WTC11 (cell line): ENCODE data around the gene UBALD1. TPM values are rescaled to one million over a fixed set of nuclear protein-coding genes. Genes with fewer than 3 reads are reported as not detected.

ENCODE experiments used
- ATF6 ChIP-seq: sonication (generic); formaldehyde crosslinking; IDR thresholded peaks from 2 replicates; pipeline ENCODE4 v1.8.1; 2023; ENCODE audit warnings: mild to moderate bottlenecking, missing genetic modification reagents
- EMX1 ChIP-seq: fragments of 250-450 bp; sonication (Bioruptor Pico); IDR thresholded peaks from 2 replicates; pipeline ENCODE4 v1.8.0; 2021; ENCODE audit warnings: mild to moderate bottlenecking
- FOXJ3 ChIP-seq: sonication (generic); formaldehyde crosslinking; IDR thresholded peaks from 2 replicates; pipeline ENCODE4 v1.9.0; 2021; ENCODE audit warnings: missing genetic modification reagents, mild to moderate bottlenecking, borderline replicate concordance
- FOXK1 ChIP-seq: sonication (generic); formaldehyde crosslinking; IDR thresholded peaks from 2 replicates; pipeline ENCODE4 v1.8.0; 2022; ENCODE audit warnings: mild to moderate bottlenecking, moderate library complexity, missing genetic modification reagents
- FOXP4 ChIP-seq: sonication (generic); formaldehyde crosslinking; IDR thresholded peaks from 2 replicates; pipeline ENCODE4 v1.8.0; 2022; ENCODE audit warnings: mild to moderate bottlenecking, missing genetic modification reagents
- GRHL2 ChIP-seq: fragments of 250-450 bp; sonication (Bioruptor Pico); IDR thresholded peaks from 2 replicates; pipeline ENCODE4 v1.8.0; 2022; ENCODE audit warnings: mild to moderate bottlenecking, moderate library complexity; ENCODE audit not compliant: insufficient replicate concordance, severe bottlenecking
- IRF1 ChIP-seq: sonication (generic); formaldehyde crosslinking; IDR thresholded peaks from 2 replicates; pipeline ENCODE4 v1.8.0; 2023; ENCODE audit warnings: missing genetic modification reagents
- MAX ChIP-seq: sonication (generic); formaldehyde crosslinking; IDR thresholded peaks from 2 replicates; pipeline ENCODE4 v1.8.0; 2022; ENCODE audit warnings: mild to moderate bottlenecking, missing genetic modification reagents
- NFE2L1 ChIP-seq: sonication (generic); formaldehyde crosslinking; IDR thresholded peaks from 2 replicates; pipeline ENCODE4 v1.8.1; 2023; ENCODE audit warnings: missing genetic modification reagents
- NFYB ChIP-seq: sonication (generic); formaldehyde crosslinking; conservative IDR thresholded peaks from 2 replicates; pipeline ENCODE4 v1.8.0; 2022; ENCODE audit warnings: low read depth, missing genetic modification reagents
- NR1H2 ChIP-seq: sonication (generic); formaldehyde crosslinking; IDR thresholded peaks from 2 replicates; pipeline ENCODE4 v1.9.0; 2021; ENCODE audit warnings: mild to moderate bottlenecking, moderate library complexity, missing genetic modification reagents
- SMAD3 ChIP-seq: sonication (generic); formaldehyde crosslinking; IDR thresholded peaks from 2 replicates; pipeline ENCODE4 v1.8.0; 2022; ENCODE audit warnings: missing genetic modification reagents, mild to moderate bottlenecking, borderline replicate concordance
- SP1 ChIP-seq: sonication (generic); formaldehyde crosslinking; conservative IDR thresholded peaks from 2 replicates; pipeline ENCODE4 v1.8.1; 2022; ENCODE audit warnings: missing genetic modification reagents
- TCF7 ChIP-seq: sonication (generic); formaldehyde crosslinking; IDR thresholded peaks from 2 replicates; pipeline ENCODE4 v1.8.0; 2022; ENCODE audit warnings: mild to moderate bottlenecking, low read depth, missing genetic modification reagents, moderate library complexity
- TEAD4 ChIP-seq: sonication (generic); formaldehyde crosslinking; IDR thresholded peaks from 2 replicates; pipeline ENCODE4 v1.8.0; 2022; ENCODE audit warnings: mild to moderate bottlenecking, missing genetic modification reagents
- ZNF121 ChIP-seq: sonication (generic); formaldehyde crosslinking; IDR thresholded peaks from 2 replicates; pipeline ENCODE4 v1.8.0; 2023; ENCODE audit warnings: missing genetic modification reagents
- ZNF138 ChIP-seq: sonication (generic); formaldehyde crosslinking; conservative IDR thresholded peaks from 2 replicates; pipeline ENCODE4 v1.8.1; 2022; ENCODE audit warnings: mild to moderate bottlenecking, moderate library complexity, missing genetic modification reagents
- ZNF232 ChIP-seq: sonication (generic); formaldehyde crosslinking; IDR thresholded peaks from 2 replicates; pipeline ENCODE4 v1.8.0; 2022; ENCODE audit warnings: mild to moderate bottlenecking, missing genetic modification reagents
- ZNF263 ChIP-seq: sonication (generic); formaldehyde crosslinking; IDR thresholded peaks from 2 replicates; pipeline ENCODE4 v1.8.1; 2022; ENCODE audit warnings: low read depth, mild to moderate bottlenecking, moderate library complexity, missing genetic modification reagents
- ZNF671 ChIP-seq: fragments of 250-450 bp; sonication (Bioruptor Pico); IDR thresholded peaks from 2 replicates; pipeline ENCODE4 v1.8.0; 2021; ENCODE audit warnings: mild to moderate bottlenecking
- total RNA-seq: library from RNA; stranded (reverse); gene quantifications from 3 replicates; pipeline ENCODE4 v1.2.3, GENCODE V29; 2021
- TF ChIP-seq, protein P1 (sequence below): sonication (generic); formaldehyde crosslinking; IDR thresholded peaks from 2 replicates; pipeline ENCODE4 v1.8.1; 2022; ENCODE audit warnings: mild to moderate bottlenecking, missing genetic modification reagents, moderate library complexity, borderline replicate concordance
- TF ChIP-seq, protein P2 (sequence below): sonication (generic); formaldehyde crosslinking; IDR thresholded peaks from 2 replicates; pipeline ENCODE4 v1.8.0; 2022; ENCODE audit warnings: mild to moderate bottlenecking, missing genetic modification reagents
- TF ChIP-seq, protein P3 (sequence below): sonication (generic); formaldehyde crosslinking; conservative IDR thresholded peaks from 2 replicates; pipeline ENCODE4 v1.8.1; 2023; ENCODE audit warnings: mild to moderate bottlenecking, low read depth, missing genetic modification reagents, moderate library complexity
- TF ChIP-seq, protein P4 (sequence below): fragments of 250-450 bp; sonication (Bioruptor Pico); IDR thresholded peaks from 2 replicates; pipeline ENCODE4 v1.9.0; 2021; ENCODE audit warnings: moderate library complexity, mild to moderate bottlenecking, inconsistent platforms, borderline replicate concordance
- TF ChIP-seq, protein P5 (sequence below): sonication (generic); formaldehyde crosslinking; IDR thresholded peaks from 2 replicates; pipeline ENCODE4 v1.8.0; 2022; ENCODE audit warnings: mild to moderate bottlenecking, missing genetic modification reagents
- TF ChIP-seq, protein P6 (sequence below): sonication (generic); formaldehyde crosslinking; IDR thresholded peaks from 2 replicates; pipeline ENCODE4 v1.8.1; 2022; ENCODE audit warnings: missing genetic modification reagents, borderline replicate concordance

Gene UBALD1
- total RNA-seq, 1 experiment from 2014 or later = 56.8 TPM

- TF ChIP-seq, protein P1, sequence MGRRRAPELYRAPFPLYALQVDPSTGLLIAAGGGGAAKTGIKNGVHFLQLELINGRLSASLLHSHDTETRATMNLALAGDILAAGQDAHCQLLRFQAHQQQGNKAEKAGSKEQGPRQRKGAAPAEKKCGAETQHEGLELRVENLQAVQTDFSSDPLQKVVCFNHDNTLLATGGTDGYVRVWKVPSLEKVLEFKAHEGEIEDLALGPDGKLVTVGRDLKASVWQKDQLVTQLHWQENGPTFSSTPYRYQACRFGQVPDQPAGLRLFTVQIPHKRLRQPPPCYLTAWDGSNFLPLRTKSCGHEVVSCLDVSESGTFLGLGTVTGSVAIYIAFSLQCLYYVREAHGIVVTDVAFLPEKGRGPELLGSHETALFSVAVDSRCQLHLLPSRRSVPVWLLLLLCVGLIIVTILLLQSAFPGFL (CRISPR knock-in tag) = no peak
- TF ChIP-seq, protein P2, sequence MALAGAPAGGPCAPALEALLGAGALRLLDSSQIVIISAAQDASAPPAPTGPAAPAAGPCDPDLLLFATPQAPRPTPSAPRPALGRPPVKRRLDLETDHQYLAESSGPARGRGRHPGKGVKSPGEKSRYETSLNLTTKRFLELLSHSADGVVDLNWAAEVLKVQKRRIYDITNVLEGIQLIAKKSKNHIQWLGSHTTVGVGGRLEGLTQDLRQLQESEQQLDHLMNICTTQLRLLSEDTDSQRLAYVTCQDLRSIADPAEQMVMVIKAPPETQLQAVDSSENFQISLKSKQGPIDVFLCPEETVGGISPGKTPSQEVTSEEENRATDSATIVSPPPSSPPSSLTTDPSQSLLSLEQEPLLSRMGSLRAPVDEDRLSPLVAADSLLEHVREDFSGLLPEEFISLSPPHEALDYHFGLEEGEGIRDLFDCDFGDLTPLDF = no peak
- TF ChIP-seq IRF1 (CRISPR knock-in tag) = no peak
- TF ChIP-seq, protein P3, sequence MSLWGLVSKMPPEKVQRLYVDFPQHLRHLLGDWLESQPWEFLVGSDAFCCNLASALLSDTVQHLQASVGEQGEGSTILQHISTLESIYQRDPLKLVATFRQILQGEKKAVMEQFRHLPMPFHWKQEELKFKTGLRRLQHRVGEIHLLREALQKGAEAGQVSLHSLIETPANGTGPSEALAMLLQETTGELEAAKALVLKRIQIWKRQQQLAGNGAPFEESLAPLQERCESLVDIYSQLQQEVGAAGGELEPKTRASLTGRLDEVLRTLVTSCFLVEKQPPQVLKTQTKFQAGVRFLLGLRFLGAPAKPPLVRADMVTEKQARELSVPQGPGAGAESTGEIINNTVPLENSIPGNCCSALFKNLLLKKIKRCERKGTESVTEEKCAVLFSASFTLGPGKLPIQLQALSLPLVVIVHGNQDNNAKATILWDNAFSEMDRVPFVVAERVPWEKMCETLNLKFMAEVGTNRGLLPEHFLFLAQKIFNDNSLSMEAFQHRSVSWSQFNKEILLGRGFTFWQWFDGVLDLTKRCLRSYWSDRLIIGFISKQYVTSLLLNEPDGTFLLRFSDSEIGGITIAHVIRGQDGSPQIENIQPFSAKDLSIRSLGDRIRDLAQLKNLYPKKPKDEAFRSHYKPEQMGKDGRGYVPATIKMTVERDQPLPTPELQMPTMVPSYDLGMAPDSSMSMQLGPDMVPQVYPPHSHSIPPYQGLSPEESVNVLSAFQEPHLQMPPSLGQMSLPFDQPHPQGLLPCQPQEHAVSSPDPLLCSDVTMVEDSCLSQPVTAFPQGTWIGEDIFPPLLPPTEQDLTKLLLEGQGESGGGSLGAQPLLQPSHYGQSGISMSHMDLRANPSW (CRISPR knock-in tag) = no peak
- no peak for TF ChIP-seq NR1H2
- TF ChIP-seq ZNF232 (CRISPR knock-in tag) = no peak
- TF ChIP-seq, protein P4, sequence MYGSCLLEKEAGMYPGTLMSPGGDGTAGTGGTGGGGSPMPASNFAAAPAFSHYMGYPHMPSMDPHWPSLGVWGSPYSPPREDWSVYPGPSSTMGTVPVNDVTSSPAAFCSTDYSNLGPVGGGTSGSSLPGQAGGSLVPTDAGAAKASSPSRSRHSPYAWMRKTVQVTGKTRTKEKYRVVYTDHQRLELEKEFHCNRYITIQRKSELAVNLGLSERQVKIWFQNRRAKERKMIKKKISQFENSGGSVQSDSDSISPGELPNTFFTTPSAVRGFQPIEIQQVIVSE (CRISPR knock-in tag) = no peak
- peak; percentile 91 for TF ChIP-seq SP1 (CRISPR knock-in tag)
- TF ChIP-seq NFE2L1 (CRISPR knock-in tag) = peak; percentile 55; the same call in 1 of the 2 replicates
- no peak for TF ChIP-seq ZNF263 (CRISPR knock-in tag)
- TF ChIP-seq ZNF671 (CRISPR knock-in tag) = no peak
- no peak for TF ChIP-seq EMX1 (CRISPR knock-in tag)
- no peak for TF ChIP-seq SMAD3
- no peak for TF ChIP-seq ZNF121
- no peak for TF ChIP-seq ZNF138 (CRISPR knock-in tag)
- TF ChIP-seq TEAD4 = no peak
- TF ChIP-seq FOXP4 (CRISPR knock-in tag) = no peak
- no peak for TF ChIP-seq ATF6
- no peak for TF ChIP-seq TCF7
- no peak for TF ChIP-seq GRHL2 (CRISPR knock-in tag)
- TF ChIP-seq, protein P5, sequence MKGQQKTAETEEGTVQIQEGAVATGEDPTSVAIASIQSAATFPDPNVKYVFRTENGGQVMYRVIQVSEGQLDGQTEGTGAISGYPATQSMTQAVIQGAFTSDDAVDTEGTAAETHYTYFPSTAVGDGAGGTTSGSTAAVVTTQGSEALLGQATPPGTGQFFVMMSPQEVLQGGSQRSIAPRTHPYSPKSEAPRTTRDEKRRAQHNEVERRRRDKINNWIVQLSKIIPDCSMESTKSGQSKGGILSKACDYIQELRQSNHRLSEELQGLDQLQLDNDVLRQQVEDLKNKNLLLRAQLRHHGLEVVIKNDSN = no peak
- peak; percentile 97 for TF ChIP-seq FOXK1 (CRISPR knock-in tag)
- peak; percentile 67 for TF ChIP-seq MAX (CRISPR knock-in tag)
- peak; percentile 97 for TF ChIP-seq NFYB (CRISPR knock-in tag)
- TF ChIP-seq, protein P6, sequence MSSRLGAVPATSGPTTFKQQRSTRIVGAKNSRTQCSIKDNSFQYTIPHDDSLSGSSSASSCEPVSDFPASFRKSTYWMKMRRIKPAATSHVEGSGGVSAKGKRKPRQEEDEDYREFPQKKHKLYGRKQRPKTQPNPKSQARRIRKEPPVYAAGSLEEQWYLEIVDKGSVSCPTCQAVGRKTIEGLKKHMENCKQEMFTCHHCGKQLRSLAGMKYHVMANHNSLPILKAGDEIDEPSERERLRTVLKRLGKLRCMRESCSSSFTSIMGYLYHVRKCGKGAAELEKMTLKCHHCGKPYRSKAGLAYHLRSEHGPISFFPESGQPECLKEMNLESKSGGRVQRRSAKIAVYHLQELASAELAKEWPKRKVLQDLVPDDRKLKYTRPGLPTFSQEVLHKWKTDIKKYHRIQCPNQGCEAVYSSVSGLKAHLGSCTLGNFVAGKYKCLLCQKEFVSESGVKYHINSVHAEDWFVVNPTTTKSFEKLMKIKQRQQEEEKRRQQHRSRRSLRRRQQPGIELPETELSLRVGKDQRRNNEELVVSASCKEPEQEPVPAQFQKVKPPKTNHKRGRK (CRISPR knock-in tag) = no peak
- no peak for TF ChIP-seq FOXJ3 (CRISPR knock-in tag)
Measured at GRCh38 chr16:4616047-4616811, 1.5 kb upstream of the UBALD1 start (continued).
